ENCODE measurements around the gene PDK2.

- TF ChIP-seq EZH2 (IDR thresholded peaks at IDR 0.05; ENCODE audit: insufficient read depth, poor library complexity, severe bottlenecking), result no peak
- TF ChIP-seq EZH2phosphoT487 (IDR thresholded peaks at IDR 0.05; ENCODE audit: insufficient read depth, low read depth), result no peak
Measured at GRCh38 chr17:50067996-50068395, 27.2 kb upstream of the PDK2 start.

Measured in GM23248 (cell line).